HG03108 (cell line): ENCODE measurements around the gene PRSS33.

ENCODE experiments used
- ATAC-seq: cut with Tn5 transposase; IDR thresholded peaks from one replicate; pipeline ENCODE4 v1.9.1; 2021; ENCODE audit warnings: moderate library complexity; ENCODE audit not compliant: unreplicated experiment

PRSS33 gene

GRCh38 chr16:2821487-2822157 lies 34.3 kb upstream of the PRSS33 start:
- ATAC-seq, result no peak

GRCh38 chr16:2820836-2821486 lies 33.6 kb upstream of the PRSS33 start:
- ATAC-seq, result no peak

GRCh38 chr16:2819939-2820835 lies 32.8 kb upstream of the PRSS33 start:
- no peak for ATAC-seq

GRCh38 chr16:2819179-2819938 lies 32.0 kb upstream of the PRSS33 start:
- no peak for ATAC-seq

DNA sequence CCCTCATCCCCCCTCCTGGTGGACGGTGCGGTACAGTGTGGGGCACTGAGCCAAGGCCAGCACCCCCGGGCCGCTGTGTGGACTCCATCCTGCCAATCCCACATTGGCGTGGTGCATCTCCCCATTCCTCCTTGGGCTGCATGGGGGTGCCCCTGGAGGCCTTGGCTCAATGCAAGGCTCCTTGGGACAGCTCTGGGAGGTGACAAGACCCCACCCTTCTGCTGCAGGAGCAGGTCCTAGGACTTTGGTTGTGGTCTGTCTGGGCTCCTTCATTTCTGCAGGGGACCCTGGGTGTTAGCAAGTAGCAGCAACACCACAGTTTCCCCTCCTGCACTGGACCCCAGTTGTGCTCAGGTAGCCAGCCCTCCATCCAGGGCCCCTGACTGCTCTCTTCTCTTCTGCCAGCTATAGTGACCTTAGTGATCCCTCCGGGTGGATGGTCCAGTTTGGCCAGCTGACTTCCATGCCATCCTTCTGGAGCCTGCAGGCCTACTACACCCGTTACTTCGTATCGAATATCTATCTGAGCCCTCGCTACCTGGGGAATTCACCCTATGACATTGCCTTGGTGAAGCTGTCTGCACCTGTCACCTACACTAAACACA lies 31.0 kb upstream of the PRSS33 start:
- no peak for ATAC-seq

DNA sequence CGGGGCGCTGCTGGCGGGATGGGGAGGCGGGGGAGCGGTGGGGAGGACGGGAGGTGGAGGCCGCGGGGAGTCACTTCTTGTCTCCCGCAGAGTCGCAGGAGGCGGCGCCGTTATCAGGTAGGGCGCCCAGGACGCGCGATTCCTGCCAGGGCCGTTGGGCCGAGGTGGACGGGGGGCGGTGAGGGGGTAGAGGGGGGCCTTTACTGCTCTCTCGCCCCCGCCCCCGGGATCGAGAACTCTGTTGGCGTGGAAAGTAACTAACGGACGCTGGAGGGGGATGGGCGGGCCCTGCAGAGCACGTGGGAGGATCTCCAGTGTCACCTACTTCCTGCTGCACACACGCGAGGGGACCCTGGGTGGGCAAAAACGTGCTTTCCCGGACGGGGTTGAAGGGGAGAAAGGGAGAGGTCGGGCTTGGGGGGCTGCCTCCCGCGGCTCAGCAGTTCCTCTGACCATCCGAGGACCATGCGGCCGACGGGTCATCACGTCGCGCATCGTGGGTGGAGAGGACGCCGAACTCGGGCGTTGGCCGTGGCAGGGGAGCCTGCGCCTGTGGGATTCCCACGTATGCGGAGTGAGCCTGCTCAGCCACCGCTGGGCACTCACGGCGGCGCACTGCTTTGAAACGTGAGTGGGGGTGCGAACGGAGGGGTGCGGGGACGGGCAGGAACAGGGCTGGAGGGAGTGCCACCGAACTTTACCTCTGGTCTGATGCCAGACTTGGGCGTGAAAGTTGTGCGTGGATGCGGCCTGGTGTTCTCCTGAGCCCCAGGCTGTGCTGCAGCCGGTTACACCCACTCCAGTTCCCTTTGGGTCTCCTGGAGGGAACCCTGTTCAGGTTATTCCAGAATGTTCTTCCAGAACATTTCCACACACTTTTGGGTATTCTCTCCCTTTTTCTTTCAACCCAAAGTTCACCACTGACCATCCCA lies 30.2 kb upstream of the PRSS33 start:
- ATAC-seq, result no peak

DNA sequence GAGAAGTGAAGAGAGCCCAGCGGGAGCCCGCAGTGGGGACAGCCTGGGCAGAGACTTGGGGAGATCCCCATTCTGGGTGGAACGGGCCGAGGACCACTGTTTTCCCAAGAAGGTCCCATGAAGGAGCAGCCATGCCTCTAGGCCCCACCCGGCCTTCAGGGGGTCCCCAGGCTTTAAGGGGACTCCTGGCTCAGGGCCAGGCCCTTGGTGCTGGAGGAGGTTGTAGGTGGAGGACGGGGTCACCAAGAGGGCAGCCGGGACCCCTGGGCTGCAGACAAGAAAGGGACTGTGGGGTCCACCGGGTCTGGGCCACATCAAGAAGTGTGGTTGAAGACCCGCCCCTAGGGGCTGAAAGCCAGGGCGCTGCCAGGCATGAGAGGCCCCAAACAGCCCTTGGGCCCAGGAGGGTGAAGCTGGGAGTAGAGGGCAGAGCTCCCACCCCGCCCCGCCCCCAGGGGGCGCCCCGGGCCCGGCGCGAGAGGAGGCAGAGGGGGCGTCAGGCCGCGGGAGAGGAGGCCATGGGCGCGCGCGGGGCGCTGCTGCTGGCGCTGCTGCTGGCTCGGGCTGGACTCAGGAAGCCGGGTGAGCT lies 29.5 kb upstream of the PRSS33 start, which contains the start of gene PRSS21:
Gene PRSS21 (plus strand): TSS at position 487 of the 589 bp plus-strand sequence. CDS start 32 bp downstream, at position 519.
- ATAC-seq, result no peak

- no peak for ATAC-seq
Observed at GRCh38 chr16:2815299-2815771, 28.0 kb upstream of the PRSS33 start.

DNA sequence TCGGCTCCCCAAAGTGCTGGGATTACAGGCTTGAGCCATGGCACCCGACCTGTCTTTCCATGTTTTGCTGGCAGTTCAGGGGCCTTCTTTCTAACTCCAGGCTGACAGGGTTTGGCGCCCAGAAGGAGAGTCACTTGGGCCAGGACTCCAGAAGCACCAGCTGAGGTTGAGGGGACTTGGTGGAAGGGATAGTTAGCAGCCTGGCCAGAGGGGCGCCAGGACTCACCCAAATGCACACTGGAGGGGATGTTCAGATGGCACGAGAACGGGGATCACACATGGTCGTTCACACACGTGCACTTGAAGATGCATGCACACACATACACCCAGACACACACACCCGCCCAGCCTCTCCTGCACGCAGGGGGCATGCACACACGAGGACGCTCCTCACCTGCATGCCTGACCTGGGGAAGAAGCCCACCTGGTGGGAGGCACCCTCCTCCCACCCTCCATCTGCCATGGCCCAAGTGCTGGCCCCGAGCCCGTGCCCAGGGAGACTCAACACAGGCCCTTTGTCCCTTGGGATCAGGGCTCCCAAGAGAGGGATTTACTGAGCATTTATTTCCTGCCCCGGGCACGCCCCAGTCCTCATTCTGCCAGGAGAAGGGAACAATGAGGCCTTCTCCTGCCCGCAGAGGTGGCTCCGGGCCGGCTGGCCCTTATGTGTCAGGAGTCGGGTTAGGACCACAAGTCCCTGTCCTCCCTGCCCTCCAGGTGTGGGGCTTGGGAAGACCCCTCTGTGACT lies 27.4 kb upstream of the PRSS33 start:
- no peak for ATAC-seq

DNA sequence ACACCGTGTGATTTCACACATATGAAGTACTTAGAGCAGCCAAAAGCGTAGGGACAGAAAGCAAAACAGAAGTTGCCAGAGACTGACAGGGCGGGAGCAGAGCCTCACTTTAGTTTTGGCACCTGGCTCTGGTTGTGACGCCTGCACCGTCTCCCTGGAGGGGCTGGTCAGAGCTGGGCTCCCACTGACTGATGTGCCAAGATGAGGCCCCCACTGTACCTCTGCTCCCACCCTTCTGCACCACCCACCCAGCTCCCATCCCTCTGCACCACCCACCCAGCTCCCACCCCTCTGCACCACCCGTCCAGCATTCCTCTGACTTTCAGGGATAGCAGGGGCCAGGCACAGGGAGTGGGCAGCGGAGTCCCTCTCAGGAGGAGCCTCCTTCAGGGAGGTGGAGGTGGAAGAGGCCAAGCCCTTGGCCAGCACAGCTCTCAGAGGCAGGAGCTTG lies 26.4 kb upstream of the PRSS33 start:
- ATAC-seq, result no peak

GRCh38 chr16:2811703-2812471 lies 24.5 kb upstream of the PRSS33 start:
- ATAC-seq, result no peak

GRCh38 chr16:2810651-2811050 lies 23.3 kb upstream of the PRSS33 start:
- ATAC-seq, result no peak

DNA sequence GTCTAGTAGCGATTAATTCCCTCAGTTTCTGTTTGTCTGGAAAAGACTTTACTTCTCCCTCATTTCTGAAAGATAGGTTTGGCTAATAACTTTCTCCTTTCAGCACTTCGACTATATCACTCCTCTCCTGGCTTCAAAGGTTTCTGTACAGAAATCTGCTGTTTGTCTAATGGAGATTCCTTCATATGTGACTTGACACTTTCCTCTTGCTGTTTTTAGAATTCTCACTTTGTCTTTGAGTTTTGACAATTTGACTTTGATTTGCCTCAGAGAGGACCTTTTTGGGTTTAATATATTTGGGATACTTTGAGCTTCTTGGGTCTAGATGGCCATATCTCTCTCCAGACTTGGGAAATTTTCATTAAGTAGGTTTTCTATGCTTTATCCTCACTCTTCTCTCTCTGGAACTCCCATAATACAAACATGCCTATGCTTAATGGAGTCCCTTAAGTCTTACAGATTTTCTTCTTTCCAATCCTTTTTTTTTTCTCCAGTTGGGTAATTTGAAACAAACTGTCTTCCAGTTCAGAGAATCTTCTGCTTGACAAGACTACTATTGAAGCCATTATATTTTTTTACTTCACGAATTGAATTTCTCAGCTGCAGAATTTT lies 21.9 kb upstream of the PRSS33 start:
- ATAC-seq, result no peak

GRCh38 chr16:2808181-2808580 lies 20.8 kb upstream of the PRSS33 start:
- ATAC-seq, result no peak

DNA sequence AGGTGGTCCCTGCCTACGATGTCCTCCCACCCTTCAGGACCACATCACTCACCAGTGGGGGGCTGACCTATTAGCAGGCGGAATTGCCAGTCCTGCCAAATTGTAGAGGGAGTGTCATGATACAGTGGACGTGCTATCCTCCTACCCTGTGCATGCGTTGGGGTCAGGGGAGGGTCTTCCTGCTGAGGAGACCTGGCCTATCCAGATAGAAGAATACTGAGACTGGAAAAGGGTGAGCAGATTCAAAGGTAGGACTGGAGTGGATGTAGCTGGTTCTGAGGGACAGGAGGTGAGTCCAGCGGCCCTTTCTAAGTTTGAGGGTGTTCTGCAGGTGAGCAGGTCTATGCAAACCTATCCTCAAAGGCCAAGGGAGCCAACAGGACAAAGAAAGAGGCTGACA lies 18.9 kb upstream of the PRSS33 start:
- no peak for ATAC-seq

GRCh38 chr16:2804728-2805127 lies 17.4 kb upstream of the PRSS33 start:
- no peak for ATAC-seq
